Measurements from ENCODE around the gene ATP2C1. TPM values are rescaled to one million over a fixed set of nuclear protein-coding genes. Genes with fewer than 3 reads are reported as not detected.

ATP2C1 gene
- total RNA-seq, 2 experiments from 2014 or later, result 48.8 to 53.2 TPM

DNA sequence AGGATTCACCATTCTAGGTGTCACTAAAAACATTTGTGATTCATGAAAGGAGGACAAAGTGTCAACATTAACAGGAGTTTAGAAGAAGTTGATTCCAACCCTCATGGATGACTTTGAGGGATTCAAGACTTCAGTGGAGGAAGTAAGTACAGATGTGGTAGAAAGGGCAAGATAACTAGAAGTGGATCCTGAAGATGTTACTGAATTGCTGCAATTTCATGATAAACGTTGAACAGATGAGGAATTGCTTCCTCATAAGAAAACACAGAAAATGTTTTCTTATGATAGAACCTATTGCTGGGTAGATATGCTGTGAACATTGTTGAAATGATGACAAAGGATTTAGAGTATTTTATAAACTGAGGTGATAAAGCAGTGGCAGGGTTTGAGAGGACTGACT is 23.5 kb upstream of the ATP2C1 start:
- Mint-ChIP-seq H3K27me3 (no peaks in the 10 kb centered on the region), H3K9me3 (no peaks in the 10 kb centered on the region), H3K4me1 (peaks cover 3% of the 10 kb centered on the region), H3K36me3 (no peaks in the 10 kb centered on the region), H3K27ac (no peak overlapping the region), H3K4me3 (no peak overlapping the region)
- no peak for DNase-seq

DNA sequence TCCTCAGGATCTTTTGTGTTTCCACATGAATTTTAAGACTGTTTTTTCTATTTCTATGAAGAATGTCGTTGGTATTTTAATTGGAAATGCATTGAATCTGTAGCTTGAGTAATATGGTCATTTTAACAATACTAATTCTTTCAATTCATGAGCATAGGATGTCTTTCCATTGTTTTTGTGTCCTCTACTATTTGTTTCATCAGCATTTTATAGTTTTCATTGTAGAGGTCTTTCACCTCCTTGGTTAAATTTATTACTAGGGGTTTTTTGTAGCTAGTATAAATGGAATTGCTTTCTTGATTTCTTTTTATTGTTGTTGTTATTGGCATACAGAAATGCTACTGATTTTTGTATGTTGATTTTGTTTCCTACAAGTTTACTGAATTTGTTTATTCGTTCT is 17.3 kb upstream of the ATP2C1 start:
- no peak for DNase-seq
- Mint-ChIP-seq H3K36me3 (peaks cover 8% of the 10 kb centered on the region), H3K4me3 (no peak overlapping the region), H3K9me3 (peaks cover 31% of the 10 kb centered on the region), H3K27me3 (peaks cover 10% of the 10 kb centered on the region), H3K4me1 (no peaks in the 10 kb centered on the region), H3K27ac (no peak overlapping the region)

- H3K4me1 Mint-ChIP-seq, result no peaks in the 10 kb centered on the region
- no peak for DNase-seq
- H3K36me3 Mint-ChIP-seq, result peaks cover 8% of the 10 kb centered on the region
- peaks cover 31% of the 10 kb centered on the region for H3K9me3 Mint-ChIP-seq
- peaks cover 18% of the 10 kb centered on the region for H3K27me3 Mint-ChIP-seq
- H3K4me3 Mint-ChIP-seq, result no peak overlapping the region
- no peak overlapping the region for H3K27ac Mint-ChIP-seq
Measured at GRCh38 chr3:130878464-130878863, 15.4 kb upstream of the ATP2C1 start.

DNA sequence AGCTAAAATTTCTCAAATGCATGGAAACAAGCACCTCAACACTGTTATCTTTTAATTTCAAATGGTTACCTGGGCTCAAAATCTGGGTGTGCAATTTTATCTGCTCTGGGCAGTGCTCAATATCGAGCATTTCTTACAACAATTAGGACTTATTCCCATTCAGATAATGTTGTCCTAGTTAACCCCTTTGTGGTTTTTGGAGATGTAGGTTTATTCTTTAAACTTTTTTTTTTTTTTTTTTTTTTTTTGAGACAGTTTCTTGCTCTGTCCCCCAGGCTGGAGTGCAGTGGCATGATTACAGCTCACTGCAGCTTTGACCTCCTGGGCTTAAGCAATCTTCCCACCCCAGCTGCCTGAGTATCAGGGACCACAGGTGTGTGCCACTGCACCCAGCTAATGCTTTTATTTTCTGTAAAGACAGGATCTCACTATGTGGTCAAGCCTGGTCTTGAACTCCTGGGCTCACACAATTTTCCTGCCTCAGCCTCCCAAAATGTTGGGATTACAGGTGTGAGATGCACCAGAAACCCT is 4.4 kb upstream of the ATP2C1 start:
- peaks cover 10% of the 10 kb centered on the region for H3K27me3 Mint-ChIP-seq
- DNase-seq, result no peak
- H3K4me3 Mint-ChIP-seq, result no peak overlapping the region
- peaks cover 2% of the 10 kb centered on the region for H3K9me3 Mint-ChIP-seq
- no peaks in the 10 kb centered on the region for H3K36me3 Mint-ChIP-seq
- H3K27ac Mint-ChIP-seq, result no peak overlapping the region
- peaks cover 7% of the 10 kb centered on the region for H3K4me1 Mint-ChIP-seq

GRCh38 chr3:130892759-130893375 is 1.0 kb upstream of the ATP2C1 start:
- H3K4me1 Mint-ChIP-seq, result peaks cover 32% of the 10 kb centered on the region
- no peaks in the 10 kb centered on the region for H3K27me3 Mint-ChIP-seq
- H3K36me3 Mint-ChIP-seq, result peaks cover 4% of the 10 kb centered on the region
- DNase-seq, result peak; percentile 56
- H3K9me3 Mint-ChIP-seq, result no peaks in the 10 kb centered on the region
- peak overlapping the region; percentile 94 for H3K4me3 Mint-ChIP-seq
- peak overlapping the region; percentile 97 for H3K27ac Mint-ChIP-seq

GRCh38 chr3:130894130-130894985 is 474 bp downstream of the ATP2C1 start:
- Mint-ChIP-seq H3K9me3 (no peaks in the 10 kb centered on the region), H3K36me3 (peaks cover 4% of the 10 kb centered on the region)
- DNase-seq, result peak; percentile 38

GRCh38 chr3:130894986-130895280 is 1.0 kb downstream of the ATP2C1 start:
- no peak for DNase-seq
- H3K36me3 Mint-ChIP-seq, result peaks cover 4% of the 10 kb centered on the region
- peak overlapping the region; percentile 94 for H3K4me3 Mint-ChIP-seq
- H3K9me3 Mint-ChIP-seq, result no peaks in the 10 kb centered on the region
- peak overlapping the region; percentile 91 for H3K27ac Mint-ChIP-seq
- no peaks in the 10 kb centered on the region for H3K27me3 Mint-ChIP-seq
- peaks cover 45% of the 10 kb centered on the region for H3K4me1 Mint-ChIP-seq

More at GRCh38 chr3:130894130-130894985, 474 bp downstream of the ATP2C1 start:
- H3K27me3 Mint-ChIP-seq, result no peaks in the 10 kb centered on the region
- peaks cover 40% of the 10 kb centered on the region for H3K4me1 Mint-ChIP-seq
- H3K27ac Mint-ChIP-seq, result peak overlapping the region; percentile 91
- peak overlapping the region; percentile 94 for H3K4me3 Mint-ChIP-seq

GRCh38 chr3:130895690-130896488 is 2.0 kb downstream of the ATP2C1 start:
- H3K4me1 Mint-ChIP-seq, result peaks cover 45% of the 10 kb centered on the region
- no peaks in the 10 kb centered on the region for H3K27me3 Mint-ChIP-seq
- peaks cover 4% of the 10 kb centered on the region for H3K36me3 Mint-ChIP-seq
- peak overlapping the region; percentile 9 for H3K27ac Mint-ChIP-seq
- no peaks in the 10 kb centered on the region for H3K9me3 Mint-ChIP-seq
- peak overlapping the region; percentile 94 for H3K4me3 Mint-ChIP-seq
- peak; percentile 9 for DNase-seq

DNA sequence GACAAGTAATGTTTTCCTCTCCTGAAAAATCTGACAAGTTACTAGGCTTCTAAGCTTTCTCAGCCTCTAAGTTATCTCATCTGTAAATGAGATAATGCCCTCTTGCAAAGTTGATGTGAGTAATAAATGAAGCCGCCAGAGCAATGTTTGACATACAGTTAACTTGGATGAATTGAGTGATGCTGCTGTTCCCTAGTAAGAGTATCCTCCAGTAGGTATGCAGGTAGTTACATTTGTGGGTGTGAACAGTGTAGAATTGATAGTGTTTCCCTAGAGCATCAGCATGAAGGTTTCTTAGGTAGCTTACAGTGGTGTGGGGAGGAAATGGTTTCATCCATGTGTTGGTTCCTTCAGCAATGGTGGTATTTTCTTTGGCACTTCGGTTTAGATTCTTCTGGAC is 3.4 kb downstream of the ATP2C1 start:
- no peak overlapping the region for H3K27ac Mint-ChIP-seq
- peaks cover 4% of the 10 kb centered on the region for H3K36me3 Mint-ChIP-seq
- H3K27me3 Mint-ChIP-seq, result no peaks in the 10 kb centered on the region
- peaks cover 57% of the 10 kb centered on the region for H3K4me1 Mint-ChIP-seq
- no peaks in the 10 kb centered on the region for H3K9me3 Mint-ChIP-seq
- H3K4me3 Mint-ChIP-seq, result peak overlapping the region; percentile 8
- DNase-seq, result no peak

DNA sequence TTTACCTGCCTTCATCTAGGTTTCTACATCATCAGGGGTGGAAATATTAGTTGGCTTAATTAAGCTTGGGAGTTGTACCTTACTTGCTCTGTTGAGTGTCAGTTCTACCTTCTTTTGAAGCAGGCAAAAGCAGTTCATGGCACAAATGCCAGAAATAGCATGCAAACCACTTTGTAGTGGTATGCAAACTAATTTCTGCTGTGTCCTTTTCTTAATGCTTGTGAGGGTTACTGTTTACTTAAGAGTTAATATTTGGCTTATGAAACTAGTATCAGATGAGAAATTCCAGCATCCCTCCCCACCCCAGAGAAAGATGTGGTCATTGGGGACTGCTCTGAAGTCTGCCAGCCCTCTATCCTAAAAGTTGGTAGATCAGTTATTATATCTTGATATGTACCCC is 7.1 kb downstream of the ATP2C1 start:
- Mint-ChIP-seq H3K27me3 (no peaks in the 10 kb centered on the region), H3K4me3 (no peak overlapping the region), H3K9me3 (no peaks in the 10 kb centered on the region), H3K36me3 (peaks cover 4% of the 10 kb centered on the region), H3K27ac (no peak overlapping the region), H3K4me1 (peaks cover 67% of the 10 kb centered on the region)
- DNase-seq, result no peak

GRCh38 chr3:130901463-130902204 is 7.8 kb downstream of the ATP2C1 start:
- H3K4me3 Mint-ChIP-seq, result no peak overlapping the region
- no peaks in the 10 kb centered on the region for H3K9me3 Mint-ChIP-seq

DNA sequence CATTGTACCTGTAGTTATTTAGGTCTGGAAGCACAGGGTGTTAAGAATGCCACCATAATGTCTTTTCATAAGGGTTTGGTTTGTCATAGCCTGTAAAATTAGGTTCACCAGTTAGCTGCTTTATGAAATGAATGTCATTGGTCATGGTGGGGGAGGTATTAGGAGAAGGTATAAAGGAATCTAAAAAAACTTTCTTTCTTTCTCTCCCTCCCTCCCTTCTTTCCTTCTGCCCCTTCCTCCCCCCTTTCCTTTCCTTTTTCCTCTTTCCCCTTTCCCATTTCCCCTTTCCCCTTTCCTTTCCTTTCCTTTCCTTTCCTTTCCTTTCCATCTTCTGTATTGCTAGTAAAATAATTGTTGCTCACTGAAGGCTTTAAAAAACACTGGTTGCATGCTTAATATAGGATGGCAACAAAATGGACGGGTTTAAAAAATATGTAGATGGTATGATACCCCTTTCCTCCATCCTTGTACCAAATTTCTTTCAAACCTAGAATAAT is 9.6 kb downstream of the ATP2C1 start:
- no peak overlapping the region for H3K4me3 Mint-ChIP-seq
- no peaks in the 10 kb centered on the region for H3K9me3 Mint-ChIP-seq
- no peak for DNase-seq
- H3K27ac Mint-ChIP-seq, result no peak overlapping the region
- peaks cover 70% of the 10 kb centered on the region for H3K4me1 Mint-ChIP-seq
- H3K27me3 Mint-ChIP-seq, result no peaks in the 10 kb centered on the region
- peaks cover 6% of the 10 kb centered on the region for H3K36me3 Mint-ChIP-seq

More at GRCh38 chr3:130901463-130902204, 7.8 kb downstream of the ATP2C1 start:
- no peak for DNase-seq
- Mint-ChIP-seq H3K27me3 (no peaks in the 10 kb centered on the region), H3K27ac (no peak overlapping the region), H3K36me3 (peaks cover 9% of the 10 kb centered on the region), H3K4me1 (peaks cover 67% of the 10 kb centered on the region)

GRCh38 chr3:130904491-130904890 is 10.6 kb downstream of the ATP2C1 start:
- Mint-ChIP-seq H3K27me3 (no peaks in the 10 kb centered on the region), H3K27ac (no peak overlapping the region), H3K9me3 (no peaks in the 10 kb centered on the region), H3K4me3 (no peak overlapping the region), H3K4me1 (peaks cover 65% of the 10 kb centered on the region), H3K36me3 (peaks cover 7% of the 10 kb centered on the region)
- DNase-seq, result no peak

GRCh38 chr3:130905551-130905950 is 11.7 kb downstream of the ATP2C1 start:
- Mint-ChIP-seq H3K4me3 (no peak overlapping the region), H3K9me3 (no peaks in the 10 kb centered on the region), H3K27me3 (no peaks in the 10 kb centered on the region), H3K36me3 (peaks cover 7% of the 10 kb centered on the region), H3K27ac (no peak overlapping the region), H3K4me1 (peaks cover 60% of the 10 kb centered on the region)
- no peak for DNase-seq
